Mucosa of gallbladder (tissue), 1 donor: ENCODE measurements around the gene NECTIN1. TPM values are rescaled to one million over a fixed set of nuclear protein-coding genes. Genes with fewer than 3 reads are reported as not detected.

Experiments
- DNase-seq: peaks from one replicate; pipeline ENCODE4 v3.0.0-alpha.2; 2020; ENCODE audit warnings: low spot score
- total RNA-seq: library from RNA; stranded (reverse); gene quantifications from one replicate; pipeline ENCODE4 v1.2.1, GENCODE V29; 2021
- donor health status: DM: no; HTN: no; CAD: no.

NECTIN1 gene
- 13.2 TPM for total RNA-seq

GRCh38 chr11:119728651-119729580, at the start of gene NECTIN1:
NECTIN1 (minus strand) TSS chr11:119729200; CDS start chr11:119728553, 647 bp downstream.
- peak; percentile 86 for DNase-seq

DNA sequence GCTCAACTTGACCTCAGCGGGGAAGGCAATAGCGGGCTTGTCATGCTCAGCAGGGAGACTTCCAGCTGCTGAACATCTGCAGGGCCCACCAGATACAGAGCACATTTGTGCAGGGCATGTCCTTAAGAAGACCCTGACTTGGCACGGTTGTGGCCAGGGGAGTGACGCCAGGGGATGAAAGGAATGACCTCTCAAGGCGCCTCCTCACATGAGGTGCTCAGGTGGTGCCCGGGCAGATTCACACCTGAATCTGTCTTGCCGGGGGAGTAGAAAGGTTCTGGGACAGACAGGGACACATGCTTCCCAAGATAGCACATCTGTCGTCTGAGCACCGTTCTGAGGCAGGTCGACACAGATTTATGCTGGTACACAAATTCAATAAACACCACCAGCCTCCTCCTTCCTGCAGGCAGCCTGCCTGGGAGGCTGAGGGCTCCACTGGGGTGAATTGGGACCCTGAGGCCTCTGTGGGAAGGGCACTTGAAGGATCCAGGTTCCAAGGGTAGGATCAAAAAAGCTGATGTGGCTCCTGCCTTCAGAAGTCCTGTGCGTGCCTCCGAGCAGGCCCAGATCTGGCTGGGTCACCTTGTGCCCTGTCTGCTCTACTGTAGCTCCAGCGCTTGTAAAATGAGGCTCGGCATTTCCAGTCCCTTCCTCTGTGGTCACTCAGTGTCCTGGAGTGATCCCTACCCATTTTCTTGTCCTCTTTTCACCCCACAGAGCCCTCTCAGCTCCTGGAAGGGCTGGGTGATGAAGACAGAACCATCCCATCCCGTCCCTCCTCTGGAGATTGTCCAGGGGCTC, 49.6 kb upstream of the NECTIN1 start:
- no peak for DNase-seq

- DNase-seq, result no peak
Observed at GRCh38 chr11:119777940-119778339, 48.9 kb upstream of the NECTIN1 start.

- DNase-seq, result no peak
Observed at GRCh38 chr11:119776651-119777050, 47.7 kb upstream of the NECTIN1 start.

- DNase-seq, result no peak
Observed at GRCh38 chr11:119776031-119776636, 47.1 kb upstream of the NECTIN1 start.

DNA sequence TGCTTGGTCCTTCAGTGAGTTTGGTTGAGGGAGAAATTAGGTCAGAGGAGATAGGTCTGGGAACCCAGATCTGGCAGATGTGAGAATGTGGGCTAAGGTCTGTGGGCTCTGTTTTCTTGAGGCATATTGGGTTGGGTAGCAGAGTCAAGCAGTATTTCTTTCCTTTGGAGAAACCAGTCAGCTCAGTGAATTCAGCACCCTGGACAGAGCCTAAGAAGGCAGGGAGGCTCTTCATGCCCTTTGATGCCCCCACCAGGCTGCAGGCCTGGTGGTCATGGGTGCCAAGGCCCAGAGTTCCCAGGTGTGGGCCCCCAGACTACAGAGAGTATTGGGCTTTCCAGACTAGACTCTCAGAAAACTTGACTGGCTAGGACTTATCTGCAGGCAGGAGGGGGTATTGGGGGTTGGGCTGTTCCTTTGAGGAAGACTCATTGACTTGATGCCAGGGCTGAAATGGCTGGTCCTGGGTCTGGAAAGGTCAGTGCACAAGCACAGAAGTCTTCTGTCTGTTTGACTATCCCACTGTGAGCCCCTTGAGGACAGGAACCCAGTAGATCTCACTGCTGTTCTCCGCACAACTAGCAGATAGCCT, 45.3 kb upstream of the NECTIN1 start:
- DNase-seq, result no peak

GRCh38 chr11:119772641-119773415, 43.8 kb upstream of the NECTIN1 start:
- no peak for DNase-seq

DNA sequence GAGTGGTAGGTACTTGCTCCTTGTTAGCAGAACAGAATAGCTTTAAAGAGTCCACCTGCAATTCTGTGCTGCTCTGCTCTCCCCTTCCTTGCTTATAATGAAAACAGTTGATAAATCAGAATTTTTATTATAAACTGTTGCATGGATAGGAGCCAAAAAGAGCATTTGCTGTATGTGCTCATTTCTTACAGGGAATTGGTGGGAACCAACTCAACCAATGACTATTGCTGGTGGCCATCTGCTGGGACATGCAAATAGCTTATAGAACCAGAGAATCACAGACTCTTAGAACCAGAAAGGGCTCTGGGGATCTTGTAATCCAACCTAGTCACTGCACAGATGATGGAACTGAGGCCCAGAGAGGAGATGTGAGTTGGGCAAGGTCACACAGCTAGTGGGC, 43.1 kb upstream of the NECTIN1 start:
- no peak for DNase-seq

GRCh38 chr11:119771172-119771770, 42.3 kb upstream of the NECTIN1 start:
- no peak for DNase-seq

DNA sequence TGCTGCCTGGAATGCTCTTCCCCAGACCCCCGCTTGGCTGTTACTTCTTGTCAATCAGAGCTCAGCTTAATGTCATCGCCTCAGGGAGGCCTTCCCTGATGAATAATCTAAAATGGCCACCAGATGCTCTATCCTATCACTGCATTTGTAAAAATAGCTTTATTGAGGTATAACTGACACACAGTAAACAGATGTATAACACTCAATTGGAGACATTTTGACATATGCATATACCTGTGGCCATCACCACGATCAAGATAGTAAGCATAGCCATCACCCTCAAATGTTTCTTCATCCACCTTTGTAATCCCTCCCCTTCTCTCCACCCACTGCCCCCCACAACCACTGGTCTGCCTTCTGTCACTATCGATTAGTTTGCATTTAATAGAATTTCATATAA, 36.6 kb upstream of the NECTIN1 start:
- no peak for DNase-seq

DNA sequence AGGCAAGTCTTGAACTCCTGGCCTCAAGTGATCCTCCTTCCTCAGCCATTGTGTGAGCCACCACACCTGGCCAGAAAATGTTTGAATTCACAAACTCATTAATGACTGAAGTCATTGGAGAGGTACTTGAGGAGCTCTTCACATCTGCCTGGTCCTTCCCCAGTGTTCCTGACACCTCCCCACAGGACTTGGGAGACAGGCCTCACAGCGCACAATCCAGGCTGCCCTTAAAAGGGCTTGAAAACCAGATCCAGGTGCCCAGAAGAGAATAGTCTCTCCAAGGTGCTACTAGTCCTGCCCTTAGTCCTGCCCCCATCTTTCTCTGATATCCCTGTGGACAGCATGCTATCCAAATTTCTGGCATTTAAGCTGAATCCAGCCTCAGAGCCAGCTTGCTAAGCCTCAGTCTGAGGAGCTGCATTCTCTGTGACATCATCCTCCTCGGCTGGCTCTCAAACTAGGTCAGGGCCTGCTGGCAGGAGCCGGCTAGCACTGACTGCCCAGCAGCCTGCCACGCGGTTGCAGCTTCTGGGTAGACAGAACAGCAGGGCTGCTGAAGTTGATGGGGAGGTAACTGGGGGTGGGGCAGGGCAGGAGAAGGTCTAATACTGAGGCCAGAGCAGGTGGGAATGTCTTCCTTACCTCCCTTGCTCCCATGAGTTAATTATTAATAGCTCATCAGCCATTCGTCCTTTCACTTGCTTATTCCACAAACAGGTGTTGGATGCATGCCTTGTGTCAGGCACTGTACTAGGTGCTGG, 35.3 kb upstream of the NECTIN1 start:
- DNase-seq, result peak; percentile 66

GRCh38 chr11:119763071-119763728, 34.2 kb upstream of the NECTIN1 start:
- DNase-seq, result no peak

DNA sequence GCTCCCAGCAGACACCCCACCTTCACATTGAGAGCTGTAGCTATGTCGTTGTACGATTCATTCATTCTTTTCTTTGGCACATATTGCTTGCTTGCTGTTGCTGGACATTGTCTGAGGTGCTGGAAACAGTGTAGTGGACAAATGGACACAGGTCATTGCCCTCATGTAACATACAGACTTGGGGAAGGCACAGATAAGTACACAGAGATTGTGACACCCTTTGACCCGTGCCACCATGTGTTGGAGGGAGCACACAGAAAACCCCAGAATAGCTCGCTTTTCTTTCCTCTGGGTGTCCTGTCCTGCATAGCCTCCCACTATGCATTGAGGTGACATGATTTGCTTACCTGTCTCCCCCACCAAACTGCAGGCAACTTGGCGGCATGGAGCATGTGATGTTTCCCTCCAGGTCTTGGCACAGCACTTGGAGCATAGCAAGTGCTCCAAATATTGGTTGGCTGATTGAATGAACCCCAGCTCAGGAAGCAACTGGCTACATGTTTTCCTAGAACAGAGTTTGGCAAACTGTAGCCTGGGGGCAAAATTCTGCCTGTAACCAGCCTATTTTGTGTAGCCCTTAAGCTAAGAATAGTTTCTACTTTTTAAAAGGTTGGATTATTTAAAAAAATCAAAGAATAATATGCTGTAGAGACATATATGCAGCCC, 30.9 kb upstream of the NECTIN1 start:
- DNase-seq, result no peak

DNA sequence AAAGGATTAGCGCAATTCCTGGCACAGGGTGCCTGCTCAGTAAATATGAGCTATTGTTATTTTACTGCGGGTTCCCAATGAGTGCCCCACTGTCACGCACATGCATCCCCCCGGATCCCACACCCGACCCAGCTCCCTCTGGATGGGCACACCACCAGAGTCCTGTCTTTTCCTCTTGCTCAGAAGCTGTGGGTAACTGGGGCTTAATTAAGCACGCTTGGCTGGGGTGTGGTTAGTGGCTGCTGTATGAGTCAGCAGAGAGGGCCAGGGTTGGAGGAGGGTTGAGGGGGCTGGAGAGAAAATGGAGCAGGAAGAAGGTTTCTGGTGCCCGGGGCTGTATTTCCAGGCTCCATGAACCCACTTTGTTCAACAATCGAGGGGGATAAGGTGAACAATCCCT, 30.3 kb upstream of the NECTIN1 start:
- no peak for DNase-seq

GRCh38 chr11:119758291-119758690, 29.3 kb upstream of the NECTIN1 start:
- DNase-seq, result no peak

- no peak for DNase-seq
Observed at GRCh38 chr11:119757378-119757777, 28.4 kb upstream of the NECTIN1 start.

- no peak for DNase-seq
Observed at GRCh38 chr11:119756169-119756865, 27.3 kb upstream of the NECTIN1 start.
